Subcutaneous adipose tissue (tissue), 4 donors: ENCODE measurements around the gene TEAD3. TPM values are rescaled to one million over a fixed set of nuclear protein-coding genes. Genes with fewer than 3 reads are reported as not detected.

Experiments used
- total RNA-seq, 4 donors: library from RNA; depleted of rRNA; stranded (reverse); fragments of >200 nt; gene quantifications; one replicate each; pipeline ENCODE4 v1.1.0, GENCODE V29; 2016
- TF ChIP-seq, protein P1 (sequence below): fragments of 450-650 bp; IDR thresholded peaks from one replicate; pipeline ENCODE4 v1.5.1; 2016; ENCODE audit warnings: low read depth, mild to moderate bottlenecking, control low read depth, antibody characterized with exemption, moderate library complexity

TEAD3 gene
- total RNA-seq, 4 donors from 2014 or later, result 4.1 to 6.2 (median 4.7) TPM

DNA sequence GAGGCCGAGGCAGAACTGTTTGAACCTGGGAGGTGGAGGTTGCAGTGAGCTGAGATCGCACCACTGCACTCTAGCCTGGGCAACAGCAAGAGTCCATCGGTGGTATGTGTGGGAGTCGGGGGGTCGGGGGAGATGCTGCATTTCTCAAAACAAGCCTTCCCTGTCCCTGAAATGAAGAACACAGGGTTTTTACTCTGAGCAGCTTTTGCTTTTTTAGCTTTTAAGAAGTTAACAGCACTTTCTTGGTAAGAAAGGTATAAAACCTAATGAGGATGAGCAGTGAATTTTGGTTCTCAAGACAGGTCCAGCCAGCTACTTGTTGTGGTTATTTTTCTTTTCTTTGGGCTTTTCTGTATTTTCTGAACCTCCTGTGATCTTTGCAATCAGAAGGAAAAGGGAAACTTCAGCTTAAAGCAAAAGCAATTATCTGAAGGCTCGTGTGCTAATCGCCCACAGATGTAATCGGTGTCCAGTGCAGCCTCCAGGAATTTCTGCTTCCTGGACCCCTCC is 25.0 kb downstream of the TEAD3 start:
- TF ChIP-seq, protein P1, sequence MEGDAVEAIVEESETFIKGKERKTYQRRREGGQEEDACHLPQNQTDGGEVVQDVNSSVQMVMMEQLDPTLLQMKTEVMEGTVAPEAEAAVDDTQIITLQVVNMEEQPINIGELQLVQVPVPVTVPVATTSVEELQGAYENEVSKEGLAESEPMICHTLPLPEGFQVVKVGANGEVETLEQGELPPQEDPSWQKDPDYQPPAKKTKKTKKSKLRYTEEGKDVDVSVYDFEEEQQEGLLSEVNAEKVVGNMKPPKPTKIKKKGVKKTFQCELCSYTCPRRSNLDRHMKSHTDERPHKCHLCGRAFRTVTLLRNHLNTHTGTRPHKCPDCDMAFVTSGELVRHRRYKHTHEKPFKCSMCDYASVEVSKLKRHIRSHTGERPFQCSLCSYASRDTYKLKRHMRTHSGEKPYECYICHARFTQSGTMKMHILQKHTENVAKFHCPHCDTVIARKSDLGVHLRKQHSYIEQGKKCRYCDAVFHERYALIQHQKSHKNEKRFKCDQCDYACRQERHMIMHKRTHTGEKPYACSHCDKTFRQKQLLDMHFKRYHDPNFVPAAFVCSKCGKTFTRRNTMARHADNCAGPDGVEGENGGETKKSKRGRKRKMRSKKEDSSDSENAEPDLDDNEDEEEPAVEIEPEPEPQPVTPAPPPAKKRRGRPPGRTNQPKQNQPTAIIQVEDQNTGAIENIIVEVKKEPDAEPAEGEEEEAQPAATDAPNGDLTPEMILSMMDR, result no peak

DNA sequence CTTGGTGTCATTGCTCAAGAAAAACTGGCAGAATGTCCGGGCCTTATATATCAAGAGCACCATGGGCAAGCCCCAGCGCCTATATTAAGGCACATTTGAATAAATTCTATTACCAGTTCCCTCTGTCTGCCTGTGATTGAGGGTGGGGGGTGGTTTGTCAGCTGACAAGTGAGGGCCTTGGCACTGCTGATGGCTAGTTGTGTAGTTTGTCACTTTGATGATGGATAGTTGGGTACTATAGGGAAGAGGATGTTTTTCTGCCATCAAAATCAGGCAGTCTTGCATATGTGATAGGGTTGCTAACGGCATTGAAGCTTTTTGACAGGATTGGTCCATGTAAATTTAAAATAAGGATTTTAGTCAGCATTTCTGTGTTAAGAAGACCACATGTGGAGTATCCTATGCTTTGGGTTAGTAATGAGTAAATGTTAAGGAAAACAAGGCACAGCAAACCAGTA is 26.2 kb downstream of the TEAD3 start:
- TF ChIP-seq, protein P1, result no peak

DNA sequence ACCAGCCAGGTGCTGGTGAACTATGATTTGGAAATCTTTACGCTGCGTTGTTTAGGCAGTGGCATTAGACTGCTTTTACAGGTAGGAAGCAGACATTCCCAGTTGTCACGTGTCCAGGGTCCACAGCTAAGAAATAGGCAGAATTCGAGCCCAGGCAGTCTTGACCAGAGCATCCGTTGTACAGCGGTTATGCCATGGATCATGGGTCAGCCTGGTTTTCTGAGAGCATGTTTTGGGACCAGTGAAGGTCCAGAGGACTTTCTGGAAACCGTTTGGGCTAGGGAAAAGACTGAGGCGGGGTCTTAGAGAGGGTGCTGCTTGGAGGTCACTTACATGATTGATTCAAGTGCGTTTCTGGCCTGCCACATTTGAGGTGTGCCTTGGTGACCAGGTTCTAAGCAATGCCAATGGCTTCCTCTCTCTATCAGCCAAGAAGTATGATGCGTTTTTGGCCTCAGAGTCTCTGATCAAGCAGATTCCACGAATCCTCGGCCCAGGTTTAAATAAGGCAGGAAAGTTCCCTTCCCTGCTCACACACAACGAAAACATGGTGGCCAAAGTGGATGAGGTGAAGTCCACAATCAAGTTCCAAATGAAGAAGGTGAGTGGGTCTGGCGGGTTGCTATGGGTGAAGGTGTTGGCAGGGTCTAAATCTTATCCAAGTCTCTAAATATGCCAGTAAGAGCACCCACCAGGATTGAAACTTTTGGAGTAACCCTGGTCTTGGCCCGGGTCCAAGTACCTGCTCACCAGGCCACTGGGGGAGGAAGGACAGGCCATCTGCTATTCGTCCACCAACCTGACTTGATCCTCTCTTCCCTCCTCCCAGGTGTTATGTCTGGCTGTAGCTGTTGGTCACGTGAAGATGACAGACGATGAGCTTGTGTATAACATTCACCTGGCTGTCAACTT is 26.9 kb downstream of the TEAD3 start:
- TF ChIP-seq, protein P1, result no peak

DNA sequence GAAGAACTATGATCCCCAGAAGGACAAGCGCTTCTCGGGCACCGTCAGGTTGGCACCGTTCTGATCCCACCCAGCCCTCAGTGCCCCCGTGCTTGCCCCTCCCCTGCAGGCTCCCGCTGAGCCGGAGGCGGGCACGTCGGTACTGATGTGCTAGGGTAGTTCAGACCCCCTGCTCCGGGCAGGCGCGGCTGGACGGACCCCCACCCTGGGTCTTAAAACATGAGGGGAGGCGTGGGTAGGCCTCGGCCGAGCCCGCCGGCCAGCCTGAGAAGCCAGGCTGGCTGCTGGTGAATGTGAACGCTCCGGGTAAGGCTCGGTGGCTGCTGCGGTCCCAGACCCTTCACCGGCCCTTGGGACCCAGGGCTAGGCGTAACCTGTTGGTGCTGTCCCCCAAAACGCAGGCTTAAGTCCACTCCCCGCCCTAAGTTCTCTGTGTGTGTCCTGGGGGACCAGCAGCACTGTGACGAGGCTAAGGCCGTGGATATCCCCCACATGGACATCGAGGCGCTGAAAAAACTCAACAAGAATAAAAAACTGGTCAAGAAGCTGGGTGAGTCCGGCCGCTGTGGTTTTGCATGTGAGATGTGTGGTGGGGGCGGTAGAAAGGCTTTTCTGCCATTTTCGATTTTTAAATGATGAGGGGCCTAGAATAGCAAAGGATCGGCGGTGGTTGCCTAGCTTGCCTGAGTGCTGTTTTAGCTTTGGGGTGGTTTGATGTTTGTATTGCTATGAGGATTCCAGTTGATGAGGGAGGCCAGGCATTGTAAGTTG is 27.7 kb downstream of the TEAD3 start:
- TF ChIP-seq, protein P1, result no peak

DNA sequence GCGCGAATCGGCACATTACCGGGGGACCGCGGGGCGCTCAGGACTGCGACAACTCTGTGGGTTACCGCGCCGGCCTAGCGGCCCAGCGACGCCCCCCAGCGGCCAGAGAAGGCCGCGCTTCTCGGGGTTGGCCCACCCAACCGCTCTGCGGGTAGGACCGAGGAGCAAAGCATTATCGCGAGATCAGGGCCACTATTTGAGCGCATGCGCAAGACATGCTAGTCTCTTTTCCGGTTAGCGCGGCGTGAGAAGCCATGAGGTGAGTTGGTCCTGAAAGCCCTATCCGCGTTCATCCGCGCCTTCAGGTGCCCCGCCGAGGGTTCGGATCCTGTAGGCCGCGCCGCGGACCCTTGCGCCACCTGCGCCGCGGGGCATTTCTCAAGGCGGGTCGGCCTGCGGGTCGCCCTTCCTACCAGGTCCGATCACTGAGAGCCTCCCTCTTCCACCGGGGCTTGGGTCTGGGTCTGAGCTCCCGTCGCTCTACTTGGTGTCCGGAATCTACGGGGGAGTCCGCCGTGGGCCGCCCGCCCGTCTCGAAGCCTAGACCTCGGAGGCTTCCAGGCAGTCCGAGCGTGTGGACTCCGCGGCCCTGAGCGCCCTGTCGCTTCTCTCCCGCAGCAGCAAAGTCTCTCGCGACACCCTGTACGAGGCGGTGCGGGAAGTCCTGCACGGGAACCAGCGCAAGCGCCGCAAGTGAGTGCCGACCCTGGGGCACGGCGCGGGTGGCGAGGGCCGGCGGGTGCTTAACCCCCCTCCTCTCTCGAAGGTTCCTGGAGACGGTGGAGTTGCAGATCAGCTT is 28.5 kb downstream of the TEAD3 start, which contains the start of gene RPL10A:
TSS of gene RPL10A (plus strand) at position 221 of the 799 bp plus-strand sequence. CDS start at position 255, 34 bp downstream.
- TF ChIP-seq, protein P1, result no peak

DNA sequence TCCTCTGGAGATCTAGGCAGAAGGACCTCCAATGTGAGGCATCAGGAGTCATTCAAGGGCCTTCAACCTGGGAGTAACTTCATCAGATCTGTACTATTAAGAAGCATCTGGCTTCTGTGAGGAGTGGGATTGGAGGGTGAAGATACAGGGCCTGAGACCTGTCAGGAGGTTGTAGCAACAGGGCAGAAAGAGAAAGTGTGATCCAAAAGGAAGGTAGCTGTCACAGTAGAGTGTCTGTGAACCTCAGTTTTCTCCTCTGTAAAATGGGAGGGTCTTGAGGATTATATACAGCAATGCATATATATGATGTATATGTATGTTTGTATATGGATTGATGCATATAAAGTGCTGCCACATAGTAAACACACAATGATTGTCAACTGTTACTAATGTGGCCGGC is 31.2 kb downstream of the TEAD3 start:
- TF ChIP-seq, protein P1, result no peak
